Medulla oblongata (tissue), 1 donor: ENCODE results near the gene CSGALNACT2.

Experiments
- DNase-seq: peaks from one replicate; pipeline ENCODE4 v3.0.0-alpha.2; 2015; ENCODE audit errors: extremely low spot score

CSGALNACT2 gene

DNA sequence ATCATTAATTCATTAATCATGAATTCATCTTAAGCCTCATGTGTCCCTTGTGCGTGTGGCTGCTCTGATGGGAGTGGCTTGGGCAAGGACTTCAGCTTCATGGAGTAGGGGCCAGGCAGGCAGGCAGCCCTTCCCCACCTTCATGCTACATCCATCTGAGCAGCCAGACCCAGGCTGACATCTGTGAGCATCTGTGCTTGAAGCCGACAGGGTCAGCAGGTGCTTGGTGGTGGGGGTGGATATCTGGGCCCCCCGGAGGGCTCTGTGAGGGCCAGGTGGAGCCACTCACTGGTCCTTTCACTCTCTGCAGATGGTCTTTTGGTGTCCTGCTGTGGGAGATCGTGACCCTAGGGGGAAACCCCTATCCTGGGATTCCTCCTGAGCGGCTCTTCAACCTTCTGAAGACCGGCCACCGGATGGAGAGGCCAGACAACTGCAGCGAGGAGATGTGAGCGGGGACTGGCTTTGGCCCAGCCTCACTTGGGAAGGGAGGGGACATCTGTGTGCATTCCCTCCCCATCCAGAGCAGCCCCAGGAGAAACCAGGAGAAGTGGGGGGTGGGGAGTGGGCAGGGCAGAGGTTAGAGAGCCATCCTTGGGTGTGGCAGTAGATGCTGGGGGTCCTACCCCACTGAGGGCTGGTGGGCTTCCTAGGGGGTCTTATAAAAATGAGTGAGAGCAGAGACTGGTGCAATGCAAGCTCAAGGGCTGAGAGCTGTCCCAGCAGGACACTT is 14.7 kb upstream of the CSGALNACT2 start:
- DNase-seq, result no peak

DNA sequence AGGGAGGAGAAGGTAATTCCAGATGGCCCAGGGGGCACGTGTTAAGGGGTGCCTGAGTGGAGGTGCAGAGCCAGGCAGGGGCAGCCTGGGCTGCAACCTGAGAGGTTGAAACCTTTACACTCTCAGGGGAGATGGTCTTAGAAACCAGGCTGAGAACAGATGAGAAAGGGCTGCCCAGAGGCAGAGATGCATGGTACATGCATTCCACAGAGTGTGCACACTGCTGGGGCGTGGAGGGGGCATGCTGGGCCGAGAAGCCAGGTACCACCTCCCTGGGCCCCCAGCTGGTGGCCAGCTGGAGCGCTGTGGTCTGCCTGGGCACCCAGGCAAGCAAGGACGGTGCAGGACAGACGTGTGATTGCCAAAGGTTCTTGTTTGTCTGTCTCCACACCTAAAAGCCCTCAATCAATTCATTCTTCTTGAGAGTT is 14.1 kb upstream of the CSGALNACT2 start:
- no peak for DNase-seq

- no peak for DNase-seq
Observed at GRCh38 chr10:43124574-43125273, 13.5 kb upstream of the CSGALNACT2 start.

- no peak for DNase-seq
Observed at GRCh38 chr10:43125274-43125845, 12.9 kb upstream of the CSGALNACT2 start.

DNA sequence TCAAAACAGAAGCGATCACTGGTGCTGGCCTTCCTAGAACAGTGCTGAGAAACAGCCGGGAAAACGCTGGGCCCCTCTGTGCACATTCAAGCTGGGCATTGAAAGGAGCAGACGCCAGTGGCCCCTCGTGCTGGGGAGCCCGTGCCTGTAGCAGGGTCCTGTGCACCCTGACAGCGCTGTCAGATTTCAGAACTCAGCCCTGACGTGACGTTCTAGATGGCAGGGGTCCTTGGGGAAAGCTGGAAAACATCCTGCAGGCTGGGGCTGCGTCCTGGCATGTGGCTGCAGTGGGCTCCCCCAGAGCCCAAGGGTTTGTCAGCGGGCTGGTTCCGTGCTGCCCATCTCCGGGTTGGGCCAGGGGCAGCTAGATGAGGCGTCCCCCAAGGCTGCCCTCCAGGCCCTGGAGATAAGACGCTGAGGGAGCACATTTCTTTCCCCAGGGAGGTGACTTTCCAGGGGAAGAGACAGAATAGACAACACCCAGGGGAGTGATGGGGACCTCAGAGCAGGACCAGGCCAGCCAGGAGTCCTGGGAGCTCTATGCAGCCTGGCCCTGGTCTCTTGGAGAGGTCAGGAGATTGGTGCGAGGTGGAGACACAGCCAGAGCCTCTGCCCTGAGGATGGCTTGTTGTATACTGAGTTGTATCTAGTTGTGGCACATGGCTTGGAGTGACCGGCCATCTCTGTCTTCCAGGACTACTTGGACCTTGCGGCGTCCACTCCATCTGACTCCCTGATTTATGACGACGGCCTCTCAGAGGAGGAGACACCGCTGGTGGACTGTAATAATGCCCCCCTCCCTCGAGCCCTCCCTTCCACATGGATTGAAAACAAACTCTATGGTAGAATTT is 12.1 kb upstream of the CSGALNACT2 start:
- DNase-seq, result no peak

DNA sequence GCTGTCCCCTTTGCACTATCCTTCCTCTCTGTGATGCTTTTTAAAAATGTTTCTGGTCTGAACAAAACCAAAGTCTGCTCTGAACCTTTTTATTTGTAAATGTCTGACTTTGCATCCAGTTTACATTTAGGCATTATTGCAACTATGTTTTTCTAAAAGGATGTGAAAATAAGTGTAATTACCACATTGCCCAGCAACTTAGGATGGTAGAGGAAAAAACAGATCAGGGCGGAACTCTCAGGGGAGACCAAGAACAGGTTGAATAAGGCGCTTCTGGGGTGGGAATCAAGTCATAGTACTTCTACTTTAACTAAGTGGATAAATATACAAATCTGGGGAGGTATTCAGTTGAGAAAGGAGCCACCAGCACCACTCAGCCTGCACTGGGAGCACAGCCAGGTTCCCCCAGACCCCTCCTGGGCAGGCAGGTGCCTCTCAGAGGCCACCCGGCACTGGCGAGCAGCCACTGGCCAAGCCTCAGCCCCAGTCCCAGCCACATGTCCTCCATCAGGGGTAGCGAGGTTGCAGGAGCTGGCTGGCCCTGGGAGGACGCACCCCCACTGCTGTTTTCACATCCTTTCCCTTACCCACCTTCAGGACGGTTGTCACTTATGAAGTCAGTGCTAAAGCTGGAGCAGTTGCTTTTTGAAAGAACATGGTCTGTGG is 11.4 kb upstream of the CSGALNACT2 start:
- DNase-seq, result no peak

DNA sequence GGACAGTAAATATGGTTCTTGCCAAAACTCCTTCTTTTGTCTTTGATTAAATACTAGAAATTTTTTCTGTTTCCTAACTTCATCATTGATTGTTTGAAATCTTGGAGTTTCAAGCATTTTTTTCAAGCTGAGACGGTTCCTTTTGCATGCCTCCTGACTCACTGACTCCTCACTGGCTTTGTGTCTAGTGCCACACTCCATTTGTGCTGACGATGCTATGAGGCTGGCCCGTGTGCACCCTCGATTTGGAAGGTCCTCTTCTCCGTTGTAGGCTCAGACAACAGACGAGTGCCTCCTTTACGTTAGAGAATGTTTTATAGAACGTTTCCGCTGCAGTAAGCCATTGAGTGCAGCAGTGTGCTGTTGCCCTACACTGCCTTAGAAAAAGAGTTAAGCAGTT is 10.8 kb upstream of the CSGALNACT2 start:
- no peak for DNase-seq

DNA sequence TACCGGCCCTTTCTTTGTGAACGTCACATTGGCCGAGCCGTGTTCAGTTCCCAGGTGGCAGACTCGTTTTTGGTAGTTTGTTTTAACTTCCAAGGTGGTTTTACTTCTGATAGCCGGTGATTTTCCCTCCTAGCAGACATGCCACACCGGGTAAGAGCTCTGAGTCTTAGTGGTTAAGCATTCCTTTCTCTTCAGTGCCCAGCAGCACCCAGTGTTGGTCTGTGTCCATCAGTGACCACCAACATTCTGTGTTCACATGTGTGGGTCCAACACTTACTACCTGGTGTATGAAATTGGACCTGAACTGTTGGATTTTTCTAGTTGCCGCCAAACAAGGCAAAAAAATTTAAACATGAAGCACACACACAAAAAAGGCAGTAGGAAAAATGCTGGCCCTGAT is 9.9 kb upstream of the CSGALNACT2 start:
- no peak for DNase-seq

DNA sequence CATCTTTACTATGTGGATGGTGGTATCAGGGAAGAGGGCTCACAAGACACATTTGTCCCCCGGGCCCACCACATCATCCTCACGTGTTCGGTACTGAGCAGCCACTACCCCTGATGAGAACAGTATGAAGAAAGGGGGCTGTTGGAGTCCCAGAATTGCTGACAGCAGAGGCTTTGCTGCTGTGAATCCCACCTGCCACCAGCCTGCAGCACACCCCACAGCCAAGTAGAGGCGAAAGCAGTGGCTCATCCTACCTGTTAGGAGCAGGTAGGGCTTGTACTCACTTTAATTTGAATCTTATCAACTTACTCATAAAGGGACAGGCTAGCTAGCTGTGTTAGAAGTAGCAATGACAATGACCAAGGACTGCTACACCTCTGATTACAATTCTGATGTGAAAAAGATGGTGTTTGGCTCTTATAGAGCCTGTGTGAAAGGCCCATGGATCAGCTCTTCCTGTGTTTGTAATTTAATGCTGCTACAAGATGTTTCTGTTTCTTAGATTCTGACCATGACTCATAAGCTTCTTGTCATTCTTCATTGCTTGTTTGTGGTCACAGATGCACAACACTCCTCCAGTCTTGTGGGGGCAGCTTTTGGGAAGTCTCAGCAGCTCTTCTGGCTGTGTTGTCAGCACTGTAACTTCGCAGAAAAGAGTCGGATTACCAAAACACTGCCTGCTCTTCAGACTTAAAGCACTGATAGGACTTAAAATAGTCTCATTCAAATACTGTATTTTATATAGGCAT is 9.1 kb upstream of the CSGALNACT2 start:
- no peak for DNase-seq

DNA sequence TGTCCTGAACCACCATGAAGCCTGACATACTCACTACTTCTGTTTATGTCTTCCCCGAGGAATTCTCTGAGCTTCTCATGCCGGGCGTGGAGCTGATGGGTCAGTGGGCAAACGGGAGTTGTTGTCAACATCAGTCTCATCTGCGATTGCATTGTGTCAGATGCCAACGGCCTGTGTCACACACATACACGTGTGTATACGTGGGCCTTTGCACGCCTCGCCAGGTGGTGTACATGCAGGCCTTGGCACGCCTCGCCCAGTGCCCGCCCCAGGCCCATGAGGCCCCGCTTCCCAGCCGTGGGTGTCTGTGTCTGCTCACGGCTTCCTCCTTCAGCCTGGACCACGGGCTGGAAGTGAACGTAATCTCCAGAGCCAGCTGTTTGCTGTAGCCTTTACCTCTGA is 7.5 kb upstream of the CSGALNACT2 start:
- no peak for DNase-seq

GRCh38 chr10:43131256-43131655 is 7.0 kb upstream of the CSGALNACT2 start:
- no peak for DNase-seq

DNA sequence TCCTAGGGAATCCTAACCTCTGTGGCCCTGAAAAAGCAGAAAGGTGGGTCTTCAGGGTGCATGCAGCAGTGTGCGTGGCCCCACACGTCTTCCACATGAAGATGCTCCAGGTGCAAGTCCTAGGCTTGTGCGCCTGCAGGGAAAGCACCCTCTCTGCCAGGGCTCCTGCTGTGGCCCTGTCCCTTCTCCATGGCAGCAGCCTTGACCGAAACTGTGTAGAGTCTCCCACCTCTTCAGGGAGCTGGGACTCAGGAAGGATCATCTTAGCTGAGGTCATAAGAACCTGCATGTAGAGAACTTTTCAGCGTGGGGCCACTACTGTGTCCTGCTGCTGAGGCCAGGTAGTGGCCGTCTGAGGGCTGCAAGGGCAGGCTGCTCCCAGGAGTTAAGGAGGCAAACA is 6.3 kb upstream of the CSGALNACT2 start:
- DNase-seq, result no peak

GRCh38 chr10:43132867-43133787 is 5.1 kb upstream of the CSGALNACT2 start:
- no peak for DNase-seq

GRCh38 chr10:43134126-43134905 is 3.9 kb upstream of the CSGALNACT2 start:
- DNase-seq, result no peak

DNA sequence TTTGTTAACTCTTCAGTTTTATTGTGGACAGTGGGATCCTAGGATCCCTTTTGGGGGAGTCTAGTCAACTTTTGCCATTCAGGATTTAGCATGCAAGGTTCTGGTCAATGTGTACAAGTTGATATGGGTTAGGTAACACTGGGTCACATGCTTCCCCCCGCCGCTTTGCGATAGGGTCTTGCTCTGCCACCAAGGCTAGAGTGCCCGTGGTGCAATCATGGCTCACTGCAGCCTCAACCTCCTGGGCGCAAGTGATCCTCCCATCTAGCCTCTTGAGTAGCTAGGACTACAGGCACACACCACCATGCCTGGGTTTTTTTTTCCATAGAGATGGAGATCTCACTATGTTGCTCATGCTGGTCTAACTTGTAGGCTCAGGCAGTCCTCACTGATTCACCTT is 3.2 kb upstream of the CSGALNACT2 start:
- DNase-seq, result no peak

- no peak for DNase-seq
Observed at GRCh38 chr10:43135656-43136055, 2.6 kb upstream of the CSGALNACT2 start.

DNA sequence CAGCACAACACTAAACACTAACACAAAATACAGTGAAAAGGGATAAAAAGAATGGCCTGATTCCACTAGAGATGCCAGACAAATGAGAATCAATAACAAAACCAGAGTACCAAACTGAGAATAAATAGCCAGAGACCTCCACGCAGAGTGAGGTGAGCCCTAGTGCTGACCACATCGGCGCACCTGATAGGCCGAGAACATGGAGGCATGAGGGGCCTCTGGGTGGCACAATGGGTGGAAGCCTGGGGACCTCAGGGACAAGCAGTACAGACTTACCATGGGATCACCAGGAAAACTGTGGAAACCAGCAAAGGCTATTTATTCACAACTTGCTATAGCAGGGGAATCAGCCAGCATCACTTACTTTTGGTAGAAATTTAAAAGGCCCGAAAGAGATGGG is 1.8 kb upstream of the CSGALNACT2 start:
- DNase-seq, result no peak

- no peak for DNase-seq
Observed at GRCh38 chr10:43136995-43137716, 1.1 kb upstream of the CSGALNACT2 start.

DNA sequence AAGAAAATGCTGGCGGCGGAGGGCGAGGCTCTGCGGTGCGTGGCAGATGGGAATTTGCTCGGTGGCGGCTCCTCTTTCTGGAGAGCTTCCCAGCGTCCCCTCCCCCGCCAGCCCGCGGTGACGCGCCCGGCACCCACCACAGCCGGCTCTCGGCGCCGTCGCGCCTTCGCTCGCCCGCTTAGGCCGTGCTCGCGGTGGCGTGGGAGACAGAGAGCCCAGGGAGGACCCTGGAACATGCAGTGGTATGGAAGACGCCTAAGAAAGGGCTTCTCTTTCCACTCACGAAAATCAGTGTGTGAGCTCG is 576 bp upstream of the CSGALNACT2 start:
- peak; percentile 71 for DNase-seq
